SK-N-SH treated with all-trans-retinoic acid at 6 μM for 48 hours (cell line): ENCODE results near the gene SMTN.

Experiments
- ATAC-seq: fragments of 200-7000 bp; cut with Tn5 transposase; 3 replicates; pipeline ENCODE4 v1.9.1; 2020; ENCODE audit warnings: mild to moderate bottlenecking, moderate library complexity
- ARNTL ChIP-seq: fragments of 450-650 bp; formaldehyde crosslinking; IDR thresholded peaks from 2 replicates; pipeline ENCODE4 v1.5.0; 2020; ENCODE audit warnings: low read depth, mild to moderate bottlenecking, moderate library complexity, borderline replicate concordance
- BACH2 ChIP-seq: fragments of 250-450 bp; sonication (Bioruptor Pico); IDR thresholded peaks from 2 replicates; pipeline ENCODE4 v1.9.0; 2021; ENCODE audit warnings: mild to moderate bottlenecking, borderline replicate concordance
- CSDC2 ChIP-seq: fragments of 250-450 bp; sonication (Bioruptor Pico); IDR thresholded peaks from 2 replicates; pipeline ENCODE4 v1.5.0; 2020; ENCODE audit warnings: mild to moderate bottlenecking, moderate library complexity
- ESRRG ChIP-seq: fragments of 250-450 bp; sonication (Bioruptor Pico); IDR thresholded peaks from 2 replicates; pipeline ENCODE4 v1.6.1; 2021; ENCODE audit warnings: mild to moderate bottlenecking
- GLIS3 ChIP-seq: fragments of 250-450 bp; sonication (Bioruptor Pico); IDR thresholded peaks from 2 replicates; pipeline ENCODE4 v1.5.0; 2020; ENCODE audit warnings: mild to moderate bottlenecking, moderate library complexity
- ISL1 ChIP-seq: fragments of 250-450 bp; sonication (Bioruptor Pico); IDR thresholded peaks from 2 replicates; pipeline ENCODE4 v2.1.2; 2022; ENCODE audit warnings: mild to moderate bottlenecking, moderate library complexity
- OSR1 ChIP-seq: fragments of 250-450 bp; sonication (Bioruptor Pico); IDR thresholded peaks from 2 replicates; pipeline ENCODE4 v1.8.0; 2022; ENCODE audit warnings: moderate library complexity, mild to moderate bottlenecking, inconsistent platforms
- PPARA ChIP-seq: fragments of 250-450 bp; sonication (Bioruptor Pico); IDR thresholded peaks from 2 replicates; pipeline ENCODE4 v1.5.0; 2020; ENCODE audit warnings: mild to moderate bottlenecking, borderline replicate concordance
- RARB ChIP-seq: fragments of 250-450 bp; sonication (Bioruptor Pico); IDR thresholded peaks from 2 replicates; pipeline ENCODE4 v1.8.0; 2021; ENCODE audit warnings: mild to moderate bottlenecking, moderate library complexity
- SNAI2 ChIP-seq: fragments of 250-450 bp; sonication (Bioruptor Pico); IDR thresholded peaks from 2 replicates; pipeline ENCODE4 v1.5.0; 2020; ENCODE audit warnings: mild to moderate bottlenecking, moderate library complexity
- TCF4 ChIP-seq: fragments of 250-450 bp; sonication (Bioruptor Pico); IDR thresholded peaks from 2 replicates; pipeline ENCODE4 v1.8.0; 2021; ENCODE audit warnings: mild to moderate bottlenecking, moderate library complexity, borderline replicate concordance
- ZC3H10 ChIP-seq: fragments of 250-450 bp; sonication (Bioruptor Pico); IDR thresholded peaks from 2 replicates; pipeline ENCODE4 v1.5.1; 2021; ENCODE audit warnings: mild to moderate bottlenecking, moderate library complexity
- ZFP3 ChIP-seq: fragments of 250-450 bp; sonication (Bioruptor Pico); IDR thresholded peaks from 2 replicates; pipeline ENCODE4 v1.5.0; 2020; ENCODE audit warnings: mild to moderate bottlenecking, moderate library complexity
- ZNF565 ChIP-seq: fragments of 450-650 bp; formaldehyde crosslinking; conservative IDR thresholded peaks from 2 replicates; pipeline ENCODE4 v1.5.0; 2020; ENCODE audit warnings: low read depth, mild to moderate bottlenecking, moderate library complexity
- ZNF70 ChIP-seq: fragments of 450-650 bp; formaldehyde crosslinking; IDR thresholded peaks from 2 replicates; pipeline ENCODE4 v1.5.0; 2020; ENCODE audit warnings: mild to moderate bottlenecking, moderate library complexity
- ZNF8 ChIP-seq: fragments of 450-650 bp; formaldehyde crosslinking; IDR thresholded peaks from 2 replicates; pipeline ENCODE4 v1.5.0; 2020; ENCODE audit warnings: mild to moderate bottlenecking, moderate library complexity
- TF ChIP-seq, protein P1 (sequence below): fragments of 250-450 bp; sonication (Bioruptor Pico); IDR thresholded peaks from 2 replicates; pipeline ENCODE4 v1.5.0; 2020; ENCODE audit warnings: mild to moderate bottlenecking, moderate library complexity
- TF ChIP-seq, protein P2 (sequence below): fragments of 250-450 bp; sonication (Bioruptor Pico); IDR thresholded peaks from 2 replicates; pipeline ENCODE4 v1.5.1; 2021; ENCODE audit warnings: mild to moderate bottlenecking, moderate library complexity

The SMTN gene

DNA sequence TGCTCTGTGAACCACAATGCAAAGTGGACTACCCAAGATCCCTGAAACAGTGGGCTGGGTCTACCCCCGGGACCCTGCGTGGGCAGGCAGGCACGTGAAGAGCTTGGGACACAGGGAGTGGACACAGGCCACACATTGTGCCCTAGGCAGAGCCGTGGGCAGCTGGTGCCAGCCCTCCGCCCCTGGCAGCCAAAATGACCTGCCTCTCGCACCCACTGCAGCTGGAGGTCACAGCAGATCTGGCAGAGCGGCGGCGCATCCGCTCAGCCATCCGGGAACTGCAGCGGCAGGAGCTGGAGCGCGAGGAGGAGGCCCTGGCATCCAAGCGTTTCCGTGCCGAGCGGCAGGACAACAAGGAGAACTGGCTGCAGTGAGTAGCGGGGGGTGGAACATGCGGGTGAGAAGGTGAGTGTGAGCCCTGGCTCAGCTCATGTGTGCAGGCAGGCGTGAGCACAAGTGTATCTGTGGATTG is 6.7 kb downstream of the SMTN start (continued):
- TF ChIP-seq, protein P1, sequence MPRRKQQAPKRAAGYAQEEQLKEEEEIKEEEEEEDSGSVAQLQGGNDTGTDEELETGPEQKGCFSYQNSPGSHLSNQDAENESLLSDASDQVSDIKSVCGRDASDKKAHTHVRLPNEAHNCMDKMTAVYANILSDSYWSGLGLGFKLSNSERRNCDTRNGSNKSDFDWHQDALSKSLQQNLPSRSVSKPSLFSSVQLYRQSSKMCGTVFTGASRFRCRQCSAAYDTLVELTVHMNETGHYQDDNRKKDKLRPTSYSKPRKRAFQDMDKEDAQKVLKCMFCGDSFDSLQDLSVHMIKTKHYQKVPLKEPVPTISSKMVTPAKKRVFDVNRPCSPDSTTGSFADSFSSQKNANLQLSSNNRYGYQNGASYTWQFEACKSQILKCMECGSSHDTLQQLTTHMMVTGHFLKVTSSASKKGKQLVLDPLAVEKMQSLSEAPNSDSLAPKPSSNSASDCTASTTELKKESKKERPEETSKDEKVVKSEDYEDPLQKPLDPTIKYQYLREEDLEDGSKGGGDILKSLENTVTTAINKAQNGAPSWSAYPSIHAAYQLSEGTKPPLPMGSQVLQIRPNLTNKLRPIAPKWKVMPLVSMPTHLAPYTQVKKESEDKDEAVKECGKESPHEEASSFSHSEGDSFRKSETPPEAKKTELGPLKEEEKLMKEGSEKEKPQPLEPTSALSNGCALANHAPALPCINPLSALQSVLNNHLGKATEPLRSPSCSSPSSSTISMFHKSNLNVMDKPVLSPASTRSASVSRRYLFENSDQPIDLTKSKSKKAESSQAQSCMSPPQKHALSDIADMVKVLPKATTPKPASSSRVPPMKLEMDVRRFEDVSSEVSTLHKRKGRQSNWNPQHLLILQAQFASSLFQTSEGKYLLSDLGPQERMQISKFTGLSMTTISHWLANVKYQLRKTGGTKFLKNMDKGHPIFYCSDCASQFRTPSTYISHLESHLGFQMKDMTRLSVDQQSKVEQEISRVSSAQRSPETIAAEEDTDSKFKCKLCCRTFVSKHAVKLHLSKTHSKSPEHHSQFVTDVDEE (CRISPR knock-in tag), result no peak
- TF ChIP-seq TCF4 (CRISPR knock-in tag) (no peak), ZC3H10 (CRISPR knock-in tag) (no peak), ZNF70 (no peak), GLIS3 (CRISPR knock-in tag) (no peak)

DNA sequence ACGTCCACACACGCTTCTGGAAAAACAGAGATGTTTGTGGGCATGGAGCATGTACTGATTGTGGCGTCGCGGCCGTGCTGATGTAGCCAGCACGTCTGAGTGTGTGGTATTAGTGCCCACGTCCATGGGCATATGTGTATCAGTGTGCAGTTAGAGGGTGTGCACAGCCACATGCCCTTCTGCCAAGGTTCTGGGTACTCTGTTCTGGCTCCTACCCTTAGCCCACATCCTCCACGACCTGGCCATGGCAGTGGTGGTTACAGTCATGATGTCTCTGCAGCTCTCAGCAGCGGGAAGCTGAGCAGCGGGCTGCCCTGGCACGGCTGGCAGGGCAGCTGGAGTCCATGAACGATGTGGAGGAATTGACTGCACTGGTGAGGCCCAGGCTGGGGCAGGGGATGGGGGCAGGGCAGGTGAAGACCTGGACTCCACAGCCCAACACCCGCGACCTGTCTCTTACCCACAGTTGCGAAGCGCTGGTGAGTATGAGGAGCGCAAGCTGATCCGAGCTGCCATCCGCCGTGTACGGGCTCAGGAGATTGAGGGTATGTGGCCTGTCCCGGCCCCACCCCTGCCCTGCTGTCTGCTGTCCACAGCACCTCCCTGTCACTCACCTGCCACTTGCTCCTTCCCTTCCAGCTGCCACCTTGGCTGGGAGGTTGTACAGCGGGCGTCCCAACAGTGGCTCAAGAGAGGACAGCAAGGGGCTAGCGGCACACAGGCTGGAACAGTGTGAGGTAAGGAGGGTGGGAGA is 7.3 kb downstream of the SMTN start:
- TF ChIP-seq BACH2 (no peak), ESRRG (no peak), ARNTL (CRISPR knock-in tag) (no peak), CSDC2 (CRISPR knock-in tag) (no peak), SNAI2 (CRISPR knock-in tag) (no peak), TCF4 (CRISPR knock-in tag) (no peak), GLIS3 (CRISPR knock-in tag) (no peak), OSR1 (CRISPR knock-in tag) (no peak), ZNF70 (no peak), ZC3H10 (CRISPR knock-in tag) (no peak), PPARA (CRISPR knock-in tag) (no peak), ZFP3 (CRISPR knock-in tag) (no peak), ZNF8 (CRISPR knock-in tag) (no peak), ISL1 (CRISPR knock-in tag) (no peak), RARB (CRISPR knock-in tag) (no peak), ZNF565 (CRISPR knock-in tag) (no peak)
- TF ChIP-seq, protein P2, sequence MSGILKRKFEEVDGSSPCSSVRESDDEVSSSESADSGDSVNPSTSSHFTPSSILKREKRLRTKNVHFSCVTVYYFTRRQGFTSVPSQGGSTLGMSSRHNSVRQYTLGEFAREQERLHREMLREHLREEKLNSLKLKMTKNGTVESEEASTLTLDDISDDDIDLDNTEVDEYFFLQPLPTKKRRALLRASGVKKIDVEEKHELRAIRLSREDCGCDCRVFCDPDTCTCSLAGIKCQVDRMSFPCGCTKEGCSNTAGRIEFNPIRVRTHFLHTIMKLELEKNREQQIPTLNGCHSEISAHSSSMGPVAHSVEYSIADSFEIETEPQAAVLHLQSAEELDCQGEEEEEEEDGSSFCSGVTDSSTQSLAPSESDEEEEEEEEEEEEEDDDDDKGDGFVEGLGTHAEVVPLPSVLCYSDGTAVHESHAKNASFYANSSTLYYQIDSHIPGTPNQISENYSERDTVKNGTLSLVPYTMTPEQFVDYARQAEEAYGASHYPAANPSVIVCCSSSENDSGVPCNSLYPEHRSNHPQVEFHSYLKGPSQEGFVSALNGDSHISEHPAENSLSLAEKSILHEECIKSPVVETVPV (CRISPR knock-in tag), result no peak
- TF ChIP-seq, protein P1 (CRISPR knock-in tag), result no peak
- no peak for ATAC-seq

DNA sequence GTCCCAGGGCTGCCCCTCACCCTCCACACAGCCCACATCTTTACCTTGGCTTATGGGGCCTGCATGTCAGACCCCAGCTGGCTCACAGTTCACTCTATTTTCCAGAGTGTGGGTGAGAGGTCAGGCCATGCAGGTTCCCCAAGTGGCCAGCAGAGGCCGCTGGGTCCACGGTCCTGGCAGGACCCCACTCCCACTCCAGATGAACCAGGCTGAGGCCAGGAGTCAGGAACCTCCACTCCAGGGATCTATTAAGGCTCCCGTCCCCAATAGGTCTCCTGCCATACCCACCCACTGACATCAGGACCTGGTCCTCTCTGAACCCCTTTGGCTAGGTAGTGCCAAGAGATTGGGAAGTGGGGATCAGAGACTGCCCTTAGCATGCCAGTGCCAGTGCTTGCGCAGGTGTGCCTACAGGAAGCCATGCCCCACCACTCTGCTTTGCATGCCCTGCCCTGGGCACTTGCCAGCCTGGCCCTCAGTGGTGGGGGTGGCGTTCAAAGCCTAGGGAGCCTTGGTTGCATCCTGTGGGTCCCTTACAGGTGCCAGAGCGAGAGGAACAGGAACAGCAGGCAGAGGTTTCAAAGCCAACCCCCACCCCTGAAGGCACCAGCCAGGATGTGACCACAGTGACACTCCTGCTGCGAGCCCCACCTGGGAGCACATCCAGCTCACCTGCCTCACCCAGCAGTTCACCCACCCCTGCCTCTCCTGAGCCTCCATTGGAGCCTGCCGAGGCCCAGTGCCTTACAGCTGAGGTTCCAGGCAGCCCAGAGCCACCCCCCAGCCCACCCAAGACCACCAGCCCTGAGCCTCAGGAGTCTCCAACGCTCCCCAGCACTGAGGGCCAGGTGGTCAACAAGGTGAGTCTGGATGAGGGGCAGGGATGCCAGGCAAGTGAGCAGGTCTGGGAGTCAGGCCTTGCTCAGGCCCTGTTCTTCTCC is 8.3 kb downstream of the SMTN start:
- TF ChIP-seq, protein P2 (CRISPR knock-in tag), result no peak
- TF ChIP-seq ISL1 (CRISPR knock-in tag), result no peak
- TF ChIP-seq OSR1 (CRISPR knock-in tag), result no peak
- TF ChIP-seq, protein P1 (CRISPR knock-in tag), result no peak
- no peak for TF ChIP-seq BACH2
- TF ChIP-seq ZC3H10 (CRISPR knock-in tag), result no peak
- ATAC-seq, result peak; percentile 47
